ENCODE data around the gene CAGE1. TPM values are rescaled to one million over a fixed set of nuclear protein-coding genes. Genes with fewer than 3 reads are reported as not detected.
"Not testable (repeated sequence)": the region's sequence is repeated elsewhere in the genome, so short reads cannot be mapped to it uniquely, and the experiment has no call there.

Gene CAGE1
- total RNA-seq, 2 donors from 2014 or later: 0.26 TPM; not detected in 1

DNA sequence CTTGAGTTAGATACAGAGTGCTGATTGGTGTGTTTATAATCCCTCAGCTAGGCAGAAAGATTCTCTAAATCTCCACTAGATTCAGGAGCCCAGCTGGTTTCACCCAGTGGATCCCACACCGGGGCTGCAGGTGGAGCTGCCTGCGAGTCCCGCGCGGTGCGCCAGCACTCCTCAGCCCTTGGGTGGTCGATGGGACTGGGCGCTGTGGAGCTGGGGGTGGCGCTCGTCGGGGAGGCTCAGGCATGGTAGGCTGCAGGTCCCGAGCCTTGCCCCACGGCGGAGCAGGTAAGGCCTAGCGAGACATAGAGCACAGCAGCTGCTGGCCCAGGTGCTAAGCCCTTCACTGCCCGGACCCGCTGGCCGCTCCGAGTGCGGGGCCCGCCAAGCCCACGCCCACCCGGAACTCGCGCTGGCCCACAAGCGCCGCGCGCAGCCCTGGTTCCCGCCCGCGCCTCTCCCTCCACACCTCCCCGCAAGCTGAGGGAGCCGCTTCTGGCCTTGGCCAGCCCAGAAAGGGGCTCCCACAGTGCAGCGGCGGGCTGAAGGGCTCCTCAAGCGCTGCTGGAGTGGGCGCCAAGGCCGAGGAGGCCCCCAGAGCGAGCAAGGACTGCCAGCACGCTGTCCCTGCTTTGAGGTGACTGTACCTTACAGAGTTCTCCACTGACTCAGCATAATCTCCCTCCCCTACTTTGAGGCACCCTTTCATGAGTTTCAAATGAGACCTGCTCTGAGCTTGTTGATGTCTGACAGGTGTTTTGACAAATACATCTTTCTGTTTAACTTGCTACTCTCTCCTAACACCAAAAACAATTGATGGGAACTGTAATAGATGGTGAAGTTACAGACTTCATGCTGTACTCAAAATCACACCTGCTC, 72.6 kb downstream of the CAGE1 start:
- no peaks in the 10 kb centered on the region for H3K36me3 ChIP-seq (replicated peaks in 1 of 2; ENCODE audit: insufficient read depth in 1 of 2, low read depth in 2 of 2)
- H3K4me3 ChIP-seq: no peak overlapping the region
- H3K27ac ChIP-seq: no peak overlapping the region
- no peaks in the 10 kb centered on the region for H3K27me3 ChIP-seq
- 94 to 95% methylated on average over 13 to 40 of the region's 41 CpGs for WGBS, 2 donors
- DNase-seq (no peak), ATAC-seq (no peak)
- intact Hi-C loops (cut with DNase I): no loop called here
- H3K4me1 ChIP-seq: peaks cover 5% of the 10 kb centered on the region
- H3K9me3 ChIP-seq: no peaks in the 10 kb centered on the region
- TF ChIP-seq, protein P1, sequence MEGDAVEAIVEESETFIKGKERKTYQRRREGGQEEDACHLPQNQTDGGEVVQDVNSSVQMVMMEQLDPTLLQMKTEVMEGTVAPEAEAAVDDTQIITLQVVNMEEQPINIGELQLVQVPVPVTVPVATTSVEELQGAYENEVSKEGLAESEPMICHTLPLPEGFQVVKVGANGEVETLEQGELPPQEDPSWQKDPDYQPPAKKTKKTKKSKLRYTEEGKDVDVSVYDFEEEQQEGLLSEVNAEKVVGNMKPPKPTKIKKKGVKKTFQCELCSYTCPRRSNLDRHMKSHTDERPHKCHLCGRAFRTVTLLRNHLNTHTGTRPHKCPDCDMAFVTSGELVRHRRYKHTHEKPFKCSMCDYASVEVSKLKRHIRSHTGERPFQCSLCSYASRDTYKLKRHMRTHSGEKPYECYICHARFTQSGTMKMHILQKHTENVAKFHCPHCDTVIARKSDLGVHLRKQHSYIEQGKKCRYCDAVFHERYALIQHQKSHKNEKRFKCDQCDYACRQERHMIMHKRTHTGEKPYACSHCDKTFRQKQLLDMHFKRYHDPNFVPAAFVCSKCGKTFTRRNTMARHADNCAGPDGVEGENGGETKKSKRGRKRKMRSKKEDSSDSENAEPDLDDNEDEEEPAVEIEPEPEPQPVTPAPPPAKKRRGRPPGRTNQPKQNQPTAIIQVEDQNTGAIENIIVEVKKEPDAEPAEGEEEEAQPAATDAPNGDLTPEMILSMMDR (IDR thresholded peaks at IDR 0.05): no peak
- no peak for TF ChIP-seq POLR2A (IDR thresholded peaks at IDR 0.05)

DNA sequence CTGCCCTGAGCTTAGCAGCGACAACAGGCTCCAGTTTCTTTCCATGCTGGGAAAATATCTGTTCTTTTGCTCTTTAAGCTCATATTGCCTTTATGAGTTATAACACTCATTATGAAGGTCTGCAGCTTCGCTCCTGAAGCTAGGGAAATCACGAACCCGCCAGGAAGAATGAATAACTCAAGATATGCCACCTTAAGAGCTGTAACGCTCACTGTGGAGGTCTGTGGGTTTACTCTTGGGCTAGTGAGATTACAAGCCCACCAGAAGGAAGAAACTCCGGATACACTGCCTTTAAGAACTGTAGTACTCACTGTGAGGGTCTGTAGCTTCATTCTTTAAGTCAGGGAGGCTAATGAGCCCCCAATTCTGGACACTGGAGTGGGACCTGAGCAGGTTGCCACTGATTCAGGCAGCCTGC, 73.6 kb downstream of the CAGE1 start:
- 83 to 97% methylated on average over 6 of the region's 6 CpGs for WGBS, 2 donors
- Histone ChIP-seq H3K4me1 (peaks cover 8% of the 10 kb centered on the region), H3K4me3 (no peak overlapping the region), H3K9me3 (no peaks in the 10 kb centered on the region), H3K36me3 (replicated peaks in 1 of 2; ENCODE audit: insufficient read depth in 1 of 2, low read depth in 2 of 2) (no peaks in the 10 kb centered on the region), H3K27me3 (no peaks in the 10 kb centered on the region), H3K27ac (no peak overlapping the region)
- TF ChIP-seq, protein P1 (IDR thresholded peaks at IDR 0.05): no peak
- no peak for TF ChIP-seq POLR2A (IDR thresholded peaks at IDR 0.05)
- intact Hi-C loops (cut with DNase I): no loop called here
- DNase-seq (no peak), ATAC-seq (no peak)

DNA sequence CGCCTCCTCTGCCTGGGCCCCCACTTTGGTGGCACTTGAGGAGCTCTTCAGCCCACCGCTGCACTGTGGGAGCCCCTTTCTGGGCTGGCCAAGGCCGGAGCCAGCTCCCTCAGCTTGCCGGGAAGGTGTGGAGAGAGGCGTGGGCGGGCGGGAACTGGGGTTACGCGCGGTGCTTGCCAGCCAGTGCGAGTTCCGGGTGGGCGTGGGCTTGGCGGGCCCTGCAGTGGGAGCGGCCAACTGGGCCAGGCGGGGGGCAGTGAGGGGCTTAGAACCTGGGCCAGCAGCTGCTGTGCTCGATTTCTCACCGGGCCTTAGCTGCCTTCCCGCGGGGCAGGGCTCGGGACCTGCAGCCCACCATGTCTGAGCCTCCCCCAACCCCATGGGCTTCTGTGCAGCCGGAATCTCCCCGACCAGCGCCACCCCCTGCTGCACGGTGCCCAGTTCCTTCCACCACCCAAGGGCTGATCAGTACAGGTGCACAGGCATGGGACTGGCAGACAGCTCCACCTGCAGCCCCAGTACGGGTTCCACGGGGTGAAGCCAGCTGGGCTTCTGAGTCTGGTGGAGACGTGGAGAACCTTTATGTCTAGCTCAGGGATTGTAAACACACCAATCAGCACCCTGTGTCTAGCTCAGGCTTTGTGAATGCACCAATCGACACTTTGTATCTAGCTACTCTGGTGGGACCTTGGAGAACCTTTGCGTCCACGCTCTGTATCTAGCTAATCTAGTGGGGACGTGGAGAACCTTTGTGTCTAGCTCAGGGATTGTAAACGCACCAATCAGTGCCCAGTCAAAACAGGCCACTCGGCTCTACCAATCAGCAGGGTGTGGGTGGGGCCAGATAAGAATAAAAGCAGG, 74.2 kb downstream of the CAGE1 start:
- intact Hi-C loops (cut with DNase I): not testable (repeated sequence)
- WGBS, 2 donors: 89 to 96% methylated on average over 22 to 26 of the region's 34 CpGs

DNA sequence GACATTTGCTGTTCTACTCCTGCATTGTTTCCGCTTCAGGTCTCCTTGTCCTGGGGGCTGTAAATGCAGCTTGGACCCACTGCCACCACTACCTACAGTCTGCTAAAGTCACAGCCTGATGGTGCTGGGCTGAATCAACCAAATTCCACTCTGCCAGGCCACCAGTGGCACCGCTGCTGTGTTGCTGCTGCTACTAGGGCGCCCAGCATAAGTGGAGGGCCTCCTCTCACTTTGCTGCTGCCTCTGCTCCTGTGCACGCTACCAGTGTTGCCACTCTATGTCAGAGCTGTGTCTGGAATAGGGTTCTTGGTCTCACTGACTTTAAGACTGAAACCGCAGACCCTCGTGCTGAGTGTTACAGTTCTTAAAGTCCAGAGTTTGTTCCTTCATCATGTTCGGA, 75.1 kb downstream of the CAGE1 start:
- intact Hi-C loops (cut with DNase I): no loop called here
- Histone ChIP-seq H3K27me3 (no peaks in the 10 kb centered on the region), H3K27ac (no peak overlapping the region), H3K4me3 (no peak overlapping the region), H3K4me1 (peaks cover 20% of the 10 kb centered on the region), H3K36me3 (replicated peaks in 1 of 2; ENCODE audit: insufficient read depth in 1 of 2, low read depth in 2 of 2) (peaks cover 0 to under 1% of the 10 kb centered on the region in 2 donors), H3K9me3 (no peaks in the 10 kb centered on the region)
- no peak for ATAC-seq
- no peak for TF ChIP-seq POLR2A (IDR thresholded peaks at IDR 0.05)
- TF ChIP-seq, protein P1 (IDR thresholded peaks at IDR 0.05): no peak
- WGBS, 2 donors: 91 to 100% methylated on average over 2 to 7 of the region's 7 CpGs
- no peak for DNase-seq

More for the DNA sequence above, 74.2 kb downstream of the CAGE1 start:
- not testable (repeated sequence) for ATAC-seq; H3K27ac ChIP-seq; H3K36me3 ChIP-seq (replicated peaks in 1 of 2; ENCODE audit: insufficient read depth in 1 of 2, low read depth in 2 of 2); DNase-seq; H3K9me3 ChIP-seq; H3K4me3 ChIP-seq; H3K27me3 ChIP-seq
- peaks cover 14% of the 10 kb centered on the region for H3K4me1 ChIP-seq

DNA sequence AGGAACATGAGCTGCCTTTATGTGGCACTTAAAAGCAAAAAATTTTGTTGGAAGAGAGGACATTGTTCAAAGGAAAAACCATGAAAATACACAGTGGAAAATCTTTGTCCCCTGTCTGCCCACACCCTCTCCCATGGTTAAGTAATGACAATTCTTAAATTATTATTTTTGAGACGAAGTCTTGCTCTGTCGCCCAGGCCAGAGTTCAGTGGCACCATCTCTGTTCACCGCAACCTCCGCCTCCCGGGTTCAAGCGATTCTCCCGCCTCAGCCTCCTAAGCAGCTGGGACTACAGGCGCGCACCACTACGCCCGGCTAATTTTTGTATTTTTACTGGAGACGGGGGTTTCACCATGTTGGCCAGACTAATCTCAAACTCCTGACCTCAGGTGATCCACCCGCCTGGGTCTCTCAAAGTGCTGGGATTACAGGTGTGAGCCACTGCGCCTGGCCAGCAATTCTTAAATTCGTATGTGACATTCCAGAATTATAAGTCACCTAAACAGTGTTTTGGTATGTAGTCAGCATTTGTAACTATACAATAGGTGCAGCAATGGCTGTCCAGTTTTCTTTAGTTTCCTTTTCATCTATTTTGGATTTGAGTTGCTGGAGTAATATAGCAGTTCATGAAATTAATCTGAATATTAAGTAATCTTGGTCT, 75.9 kb downstream of the CAGE1 start:
- DNase-seq: no peak
- peaks cover 28% of the 10 kb centered on the region for H3K4me1 ChIP-seq
- no peaks in the 10 kb centered on the region for H3K27me3 ChIP-seq
- H3K4me3 ChIP-seq: no peak overlapping the region
- TF ChIP-seq, protein P1 (IDR thresholded peaks at IDR 0.05): no peak
- no peak for TF ChIP-seq POLR2A (IDR thresholded peaks at IDR 0.05)
- intact Hi-C loops (cut with DNase I): no loop called here
- ATAC-seq: no peak
- no peaks in the 10 kb centered on the region for H3K9me3 ChIP-seq
- peak overlapping the region; percentile 92 to 99 (median 94) for H3K27ac ChIP-seq
- peaks cover 0 to 6% of the 10 kb centered on the region in 2 donors for H3K36me3 ChIP-seq (replicated peaks in 1 of 2; ENCODE audit: insufficient read depth in 1 of 2, low read depth in 2 of 2)
- WGBS, 2 donors: 70 to 77% methylated on average over 15 of the region's 15 CpGs

Measured in body of pancreas (tissue), 4 donors.